Smooth muscle cell of the brain vasculature (primary cell): ENCODE data around the gene LYAR.

Experiments used
- DNase-seq: peaks from one replicate; pipeline ENCODE4 v3.0.0-alpha.2; 2012; ENCODE audit warnings: low read depth, low spot score

Gene LYAR

DNA sequence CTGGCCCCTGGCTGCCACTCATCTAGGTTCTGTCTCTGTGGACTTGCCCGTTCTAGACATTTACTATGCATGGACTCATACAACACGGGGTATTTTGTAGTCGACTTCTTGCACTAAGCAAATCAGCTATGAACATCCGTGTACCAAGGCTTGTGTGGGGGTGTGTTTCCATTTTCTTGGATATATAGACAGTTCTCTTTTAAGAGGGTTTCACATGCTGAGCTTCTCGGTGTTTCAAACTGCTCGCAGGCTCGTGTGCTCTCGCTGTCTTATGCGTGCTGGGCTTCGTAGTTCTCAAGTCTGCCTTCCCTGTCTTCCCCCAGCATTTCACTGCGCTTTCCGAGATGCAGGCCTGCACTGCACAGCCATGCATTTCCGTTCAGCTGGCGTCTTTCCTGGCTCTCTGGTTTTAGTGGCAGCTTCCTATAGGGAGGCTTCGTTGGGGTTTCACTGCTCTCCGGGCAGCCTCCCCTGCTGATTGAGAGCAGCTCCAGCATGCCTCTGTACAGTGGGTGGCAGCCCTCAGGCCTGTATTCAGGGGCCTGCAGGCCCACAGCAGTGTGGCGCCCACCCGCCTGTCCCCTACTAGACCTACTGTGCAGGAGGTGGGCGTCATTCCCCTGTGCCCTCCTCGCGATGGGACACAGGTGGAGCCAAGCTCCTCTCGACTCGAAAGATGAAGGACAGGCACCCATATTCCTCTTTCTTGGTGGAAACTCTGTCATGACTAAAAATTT, 27.7 kb upstream of the LYAR start:
- no peak for DNase-seq

- no peak for DNase-seq
These were observed 26.2 kb upstream of the LYAR start for GRCh38 chr4:4316150-4316495.

GRCh38 chr4:4315461-4316149, 25.7 kb upstream of the LYAR start:
- no peak for DNase-seq

GRCh38 chr4:4311193-4311592, 21.2 kb upstream of the LYAR start:
- DNase-seq: no peak

DNA sequence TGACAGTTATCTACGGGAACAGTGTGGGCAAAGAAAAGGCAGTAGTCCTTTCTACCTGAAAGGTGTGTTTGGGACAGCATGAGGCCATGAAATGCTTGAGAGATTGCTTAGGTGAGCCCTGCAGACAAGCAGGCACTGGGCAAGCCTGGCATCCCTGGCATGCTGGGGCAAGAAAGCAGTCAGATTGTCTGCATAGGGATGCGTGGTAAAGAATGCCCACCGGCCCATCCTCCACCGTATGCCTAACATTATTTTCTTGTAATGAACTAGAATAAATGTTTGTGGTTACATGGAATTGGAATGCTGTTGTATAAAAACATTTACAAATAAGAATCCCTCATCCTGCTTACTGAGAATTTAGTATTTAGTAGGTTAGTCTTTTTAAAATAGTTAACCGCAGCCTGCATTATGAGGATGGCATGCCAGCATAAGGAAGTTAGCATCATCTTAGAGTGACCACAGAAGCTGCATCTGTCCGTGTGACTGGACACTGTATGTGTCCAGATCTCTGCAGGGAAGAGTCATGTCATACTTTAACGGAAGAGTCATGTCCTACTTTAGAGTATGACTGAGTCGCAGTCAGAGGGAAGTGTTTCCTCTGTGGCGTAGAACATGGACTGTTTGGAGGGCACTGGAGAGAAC, 19.0 kb upstream of the LYAR start:
- DNase-seq: no peak

GRCh38 chr4:4306920-4307319, 17.0 kb upstream of the LYAR start:
- no peak for DNase-seq

- no peak for DNase-seq
These were observed 12.5 kb upstream of the LYAR start for GRCh38 chr4:4302416-4302815.

DNA sequence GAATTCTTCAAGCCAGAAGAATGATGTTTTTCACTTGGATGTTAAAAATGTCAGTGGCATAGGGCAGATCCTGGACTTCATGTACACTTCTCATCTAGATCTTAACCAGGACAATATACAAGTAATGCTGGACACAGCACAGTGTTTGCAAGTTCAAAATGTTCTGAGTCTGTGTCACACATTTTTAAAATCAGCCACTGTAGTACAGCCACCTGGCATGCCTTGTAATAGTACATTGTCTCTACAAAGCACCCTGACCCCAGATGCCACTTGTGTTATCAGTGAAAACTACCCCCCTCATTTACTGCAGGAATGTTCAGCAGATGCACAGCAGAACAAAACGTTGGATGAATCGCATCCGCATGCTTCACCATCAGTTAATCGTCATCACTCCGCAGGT, 12.0 kb upstream of the LYAR start:
- no peak for DNase-seq

DNA sequence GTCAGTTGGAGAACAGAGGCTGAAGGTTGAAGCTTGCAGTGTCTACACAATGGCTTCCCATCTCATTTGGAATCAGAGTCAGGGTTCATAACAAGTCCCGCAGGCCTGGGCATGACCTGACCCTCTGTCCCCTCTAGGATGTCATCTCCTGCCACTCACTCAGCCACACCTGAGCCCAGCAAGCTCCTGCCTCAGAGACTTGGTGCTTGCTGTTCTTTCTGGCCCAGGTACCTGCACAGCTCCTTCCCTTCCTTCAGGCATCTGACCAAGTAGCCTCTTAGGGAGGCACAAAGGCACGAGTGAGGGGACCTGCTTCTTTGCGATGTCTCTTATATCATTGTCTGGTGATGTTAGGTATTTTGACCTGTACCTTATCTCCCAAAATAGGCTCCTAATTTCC, 9.1 kb upstream of the LYAR start:
- no peak for DNase-seq

DNA sequence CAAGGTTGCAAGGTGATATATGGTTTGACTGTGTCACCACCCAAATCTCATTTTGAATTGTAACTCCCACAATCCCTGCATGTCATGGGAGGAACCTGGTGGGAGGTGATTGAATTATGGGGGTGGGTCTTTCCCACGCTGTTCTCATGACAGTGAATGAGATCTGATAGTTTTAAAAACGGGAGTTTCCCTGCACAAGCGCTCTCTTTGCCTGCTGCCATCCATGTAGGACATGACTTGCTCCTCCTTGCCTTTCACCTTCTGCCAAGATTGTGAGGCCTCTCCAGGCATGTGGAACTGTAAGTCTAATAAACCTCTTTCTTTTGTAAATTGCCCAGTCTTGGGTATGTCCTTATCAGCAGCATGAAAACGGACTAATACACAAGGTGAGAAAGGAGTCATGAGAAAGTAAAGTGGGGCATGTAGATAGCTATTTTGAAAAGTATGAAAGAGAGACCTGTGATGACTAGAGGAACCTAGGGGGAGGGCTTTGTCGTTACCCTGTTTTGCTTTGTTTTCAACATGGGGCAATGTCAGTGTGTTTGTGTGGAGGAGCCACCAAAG, 6.4 kb upstream of the LYAR start:
- DNase-seq: no peak

DNA sequence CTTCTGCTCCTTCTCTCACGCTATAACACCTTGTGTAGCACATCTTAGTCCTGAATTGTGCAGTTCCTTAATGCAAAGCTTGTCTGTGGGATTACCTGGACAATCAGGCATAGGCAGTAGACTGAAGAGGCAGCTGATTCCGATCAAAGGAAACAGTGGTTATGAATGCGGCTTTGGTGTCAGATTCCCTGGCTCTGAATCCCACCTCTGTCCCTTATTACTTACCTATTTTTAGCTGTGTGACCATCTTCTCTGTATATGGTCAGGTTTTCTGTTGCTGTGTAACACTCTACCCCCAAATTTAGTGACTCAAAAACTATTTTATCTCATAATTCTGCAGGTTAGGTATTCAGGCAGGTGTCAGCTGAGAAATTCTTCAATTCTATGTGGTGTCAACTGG, 3.3 kb upstream of the LYAR start:
- no peak for DNase-seq

GRCh38 chr4:4289597-4289940, 385 bp downstream of the LYAR start:
- DNase-seq: no peak

- DNase-seq: no peak
These were observed 899 bp downstream of the LYAR start for GRCh38 chr4:4289055-4289454.

DNA sequence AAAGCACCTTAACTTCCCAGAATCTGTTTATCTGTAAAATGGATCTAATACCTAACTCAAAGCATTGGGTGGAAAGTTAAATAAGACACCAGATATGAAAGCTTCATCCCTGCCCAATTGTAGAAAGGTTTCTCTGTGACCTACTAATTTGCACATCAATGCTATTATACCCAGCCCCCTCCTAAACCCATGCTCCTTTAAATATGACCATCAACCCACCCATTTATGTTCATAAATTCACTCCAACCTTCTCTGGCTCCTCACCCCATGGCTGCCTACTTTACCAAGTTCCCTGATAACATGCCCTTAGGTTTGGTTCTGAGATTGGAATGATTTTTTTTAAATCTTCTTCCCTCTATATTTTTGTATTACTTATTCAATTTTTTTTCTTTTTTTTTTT, 1.9 kb downstream of the LYAR start:
- DNase-seq: no peak

GRCh38 chr4:4284827-4285618, 4.9 kb downstream of the LYAR start:
- no peak for DNase-seq

- no peak for DNase-seq
These were observed 8.2 kb downstream of the LYAR start for GRCh38 chr4:4281787-4282186.

DNA sequence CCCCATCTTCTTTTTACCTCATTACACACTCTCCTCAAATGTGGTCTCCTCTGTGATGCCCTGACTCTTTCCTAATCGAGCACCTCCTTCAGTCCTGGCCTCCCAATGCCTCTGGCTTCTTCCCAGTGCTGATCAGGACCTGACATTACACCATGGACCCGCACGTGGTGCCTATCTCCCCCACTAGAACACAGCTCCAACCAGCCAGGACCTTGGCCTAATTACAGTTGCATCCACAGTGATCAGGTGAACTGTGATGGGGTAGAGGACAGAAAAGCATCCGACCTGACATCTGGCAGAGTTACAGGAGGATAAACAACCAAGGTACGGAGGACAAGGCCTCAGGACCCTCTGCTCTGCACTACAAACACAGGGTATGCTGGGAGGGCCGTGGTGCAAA, 12.4 kb downstream of the LYAR start:
- DNase-seq: no peak

DNA sequence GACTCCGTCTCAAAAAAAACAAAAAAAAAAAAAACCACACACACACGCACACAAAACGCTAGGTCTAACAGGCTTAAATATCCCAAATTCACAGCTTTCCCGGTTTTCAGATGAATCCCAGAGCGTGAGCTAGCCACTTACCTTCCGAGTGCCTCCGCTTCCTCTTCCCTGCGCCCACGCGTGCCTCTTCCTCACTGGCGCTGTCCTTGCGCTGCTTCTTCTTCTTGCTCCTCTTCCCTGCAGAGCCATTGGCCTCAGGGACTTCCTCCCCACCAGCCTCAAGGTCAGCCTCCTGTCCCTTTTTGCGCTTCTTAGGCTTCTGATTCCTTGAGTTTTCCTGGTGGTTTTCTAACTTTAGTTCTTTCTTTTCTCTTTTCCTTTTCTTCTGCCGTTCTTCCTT, 15.7 kb downstream of the LYAR start:
- no peak for DNase-seq

- DNase-seq: no peak
These were observed 18.0 kb downstream of the LYAR start for GRCh38 chr4:4271912-4272311.

DNA sequence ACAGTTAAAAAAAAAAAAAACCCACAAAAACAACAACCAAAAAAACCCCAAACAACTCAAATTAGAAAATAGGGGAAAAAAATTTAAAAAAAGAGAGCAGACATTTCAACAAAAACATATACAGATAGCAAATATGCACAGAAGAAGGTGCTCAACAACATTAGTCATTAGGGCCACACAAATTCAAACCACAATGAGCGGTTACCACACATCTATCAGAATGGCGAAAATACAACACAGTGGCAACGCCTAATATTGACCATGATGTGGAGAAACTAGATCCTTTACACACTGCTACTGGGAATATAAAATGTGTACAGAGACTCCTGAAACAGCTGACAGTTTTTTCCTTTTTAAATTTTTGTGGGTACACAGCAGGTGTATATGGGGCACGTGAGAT, 19.4 kb downstream of the LYAR start:
- no peak for DNase-seq

- DNase-seq: no peak
These were observed 20.1 kb downstream of the LYAR start for GRCh38 chr4:4269856-4270255.

GRCh38 chr4:4269331-4269731, 20.6 kb downstream of the LYAR start:
- no peak for DNase-seq
